Measurements from ENCODE around the gene PIGM.

Gene PIGM

DNA sequence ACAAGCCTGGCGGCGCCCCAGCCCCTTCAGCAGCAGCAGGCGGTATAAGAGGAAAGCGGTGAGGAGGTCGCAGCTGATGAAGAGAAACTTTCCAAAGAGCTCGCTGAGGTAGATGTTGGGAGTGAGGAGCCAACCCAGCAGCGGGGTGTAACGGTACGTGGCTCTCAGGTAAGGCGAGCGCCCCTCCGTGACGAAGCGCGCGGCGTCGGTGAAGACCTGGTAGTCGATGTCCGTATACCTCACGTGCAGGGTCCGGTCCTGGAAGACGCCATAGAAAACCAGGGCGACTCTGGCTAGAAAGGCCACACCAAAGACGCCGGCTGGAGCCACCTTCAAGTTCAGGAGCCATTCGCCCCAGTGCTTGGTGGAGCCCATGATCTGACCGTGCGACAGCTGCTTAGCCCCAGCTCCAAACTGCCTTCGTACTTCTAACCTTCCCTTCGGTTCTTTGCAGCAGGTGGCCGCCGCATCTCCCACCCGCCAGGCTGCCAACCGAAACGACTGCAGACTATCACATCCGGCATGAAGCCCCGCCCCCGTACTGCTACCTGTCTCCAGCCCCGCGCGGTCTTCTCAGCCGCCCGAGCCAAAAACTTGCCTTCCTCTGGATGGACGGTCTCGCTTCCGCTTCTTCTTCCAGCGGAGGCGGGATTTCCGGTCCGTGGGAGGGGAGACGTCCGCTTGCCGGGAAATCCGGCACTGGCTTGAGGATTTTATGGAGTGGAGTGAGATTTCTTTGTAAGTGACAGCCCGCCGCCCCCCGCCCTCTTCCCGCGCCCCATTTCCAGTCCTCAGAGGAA lies at the start of gene PIGM:
Gene PIGM, minus strand, starts transcription at position 626 of the 800 bp plus-strand sequence. Its CDS starts 251 bp downstream, at position 375.
- DNase-seq (ENCODE audit: low read depth) = peak; percentile 83

DNA sequence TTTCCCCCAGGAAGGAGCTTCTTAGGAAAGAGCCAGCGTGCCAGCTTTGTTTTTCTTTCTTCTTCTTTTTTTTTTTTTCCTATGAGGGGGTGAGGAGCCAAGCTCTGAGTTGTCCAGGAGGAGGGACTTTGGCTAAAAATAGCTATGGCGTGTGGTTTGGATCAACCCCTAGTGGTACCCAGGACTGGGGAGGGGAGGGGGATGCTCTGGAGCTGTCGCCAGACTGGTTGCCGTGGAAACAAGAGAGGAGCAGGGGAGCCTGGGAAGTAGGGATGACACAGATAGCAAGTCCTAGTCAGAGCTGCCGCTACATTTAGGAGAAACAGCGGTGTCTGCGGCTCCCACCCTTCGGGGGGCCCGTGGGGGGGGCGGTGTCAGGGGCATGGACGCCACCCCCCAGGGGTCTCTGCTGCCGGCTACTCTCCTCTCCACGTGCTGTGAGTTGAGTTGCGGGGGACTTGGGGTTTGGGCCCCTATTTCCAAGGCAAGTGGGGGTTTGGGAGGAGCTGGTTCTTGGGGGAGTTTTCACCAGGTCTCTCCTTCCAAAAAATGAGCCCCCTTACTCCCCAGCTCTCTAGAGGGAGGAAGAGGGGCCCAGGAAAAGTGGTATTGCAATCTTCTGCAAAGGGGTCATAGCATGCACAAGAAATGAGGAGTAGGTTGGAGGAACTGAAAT lies 49.6 kb upstream of the PIGM start, which contains the start of gene KCNJ9:
Gene KCNJ9, plus strand, starts transcription at position 278 of the 676 bp plus-strand sequence. CDS start 2,493 bp downstream, outside the sequence.
- DNase-seq (ENCODE audit: low read depth) = no peak

DNA sequence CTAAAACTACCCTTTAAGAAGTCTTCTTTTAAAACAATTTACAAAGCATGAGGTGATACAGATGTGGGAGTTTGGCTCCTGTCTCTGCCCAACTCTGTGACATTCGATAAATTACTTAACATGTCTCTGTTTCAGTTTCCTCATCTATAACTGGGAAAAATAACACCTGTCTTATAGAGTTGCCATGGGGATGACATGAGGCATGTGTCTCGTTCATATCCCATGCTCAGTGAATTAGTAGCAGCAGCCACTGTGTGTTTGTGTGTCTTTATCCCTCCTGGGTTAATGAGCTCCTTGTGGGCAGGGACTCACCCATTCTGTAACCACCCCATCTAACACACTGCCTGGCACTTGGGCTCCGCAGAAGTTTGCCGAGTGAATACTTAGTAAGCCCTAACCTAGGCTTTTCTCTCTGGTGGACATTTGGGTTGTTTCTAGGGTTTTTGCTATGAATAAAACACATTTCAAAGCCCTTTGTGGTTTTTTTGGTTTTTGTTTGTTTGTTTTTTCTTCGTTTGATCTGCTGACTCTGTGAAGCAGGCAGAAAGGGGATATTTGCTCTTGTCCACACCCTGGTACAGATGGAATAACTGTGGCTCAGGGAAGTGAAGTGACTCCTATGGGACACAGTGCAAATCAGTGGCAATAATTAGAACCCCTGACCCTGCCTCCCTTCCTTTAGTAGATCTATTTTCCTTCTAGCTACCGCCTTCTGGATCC lies 48.8 kb upstream of the PIGM start:
- no peak for DNase-seq (ENCODE audit: low read depth)

DNA sequence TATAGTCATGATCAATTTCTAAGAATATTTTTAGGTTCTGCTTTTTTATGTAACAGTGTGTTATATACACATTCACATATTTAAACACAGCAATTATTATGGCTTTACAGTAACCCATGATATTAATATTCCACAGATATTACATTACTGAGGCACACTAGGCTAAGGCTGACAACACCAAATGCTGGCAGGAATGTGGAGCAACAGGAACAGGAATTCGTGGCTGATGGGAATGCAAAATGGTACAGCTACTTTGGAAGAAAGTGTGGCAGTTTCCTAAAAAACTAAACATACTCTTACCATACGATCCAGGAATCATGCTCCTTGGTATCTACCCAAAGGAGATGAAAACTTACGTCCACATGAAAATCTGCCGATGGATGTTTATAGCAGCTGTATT lies 47.7 kb upstream of the PIGM start:
- no peak for DNase-seq (ENCODE audit: low read depth)

DNA sequence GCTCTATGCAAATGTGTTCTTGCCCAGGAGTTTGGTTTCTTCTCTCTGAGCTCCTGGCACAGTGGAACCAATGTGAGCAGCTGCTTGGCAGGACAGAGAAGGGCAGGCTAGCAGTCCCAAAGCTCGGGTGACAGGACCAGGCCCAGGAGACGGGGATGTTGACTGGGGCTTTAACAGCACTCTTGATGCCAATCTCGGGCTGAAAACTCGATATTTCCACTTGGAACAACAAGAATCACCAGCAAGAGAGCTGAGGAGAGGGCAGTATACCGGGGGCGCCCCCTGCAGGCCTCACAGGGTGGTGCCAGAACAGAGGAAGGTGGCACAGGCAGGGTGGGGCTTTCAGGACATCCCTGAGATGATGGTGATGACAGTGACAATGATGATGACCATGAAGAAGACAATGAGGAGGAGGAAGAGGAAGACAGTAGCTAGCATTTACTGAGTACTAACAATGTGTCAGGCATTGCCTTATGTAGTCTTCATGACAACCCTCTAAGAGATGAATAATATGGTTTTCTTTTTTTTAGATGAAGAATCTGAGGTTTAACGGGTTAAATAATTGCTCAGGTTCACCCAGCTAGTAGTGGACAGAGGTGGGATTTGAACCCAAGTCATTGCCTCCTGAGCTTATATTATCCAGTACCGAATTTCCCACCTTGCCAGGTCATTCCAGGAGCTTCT lies 46.9 kb upstream of the PIGM start:
- no peak for DNase-seq (ENCODE audit: low read depth)

DNA sequence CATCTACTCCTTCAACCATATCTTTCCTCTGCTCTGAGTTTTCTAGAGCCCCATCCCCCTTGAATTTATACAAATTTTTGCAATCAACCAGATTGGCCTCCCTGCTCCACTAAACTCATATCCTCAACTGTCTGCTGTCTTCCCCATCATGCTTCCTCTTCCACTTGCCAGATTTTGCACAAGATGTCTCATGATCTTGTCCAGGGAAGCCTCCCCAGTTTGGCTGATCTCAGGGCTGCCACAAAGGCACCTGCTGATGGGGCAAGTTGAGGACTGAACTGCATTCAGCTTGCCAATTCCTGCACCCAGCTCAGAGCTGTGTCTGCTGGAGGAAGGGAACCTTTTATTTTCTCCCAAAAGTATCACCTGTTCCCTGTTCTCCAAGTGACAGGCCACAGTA lies 45.7 kb upstream of the PIGM start:
- no peak for DNase-seq (ENCODE audit: low read depth)

DNA sequence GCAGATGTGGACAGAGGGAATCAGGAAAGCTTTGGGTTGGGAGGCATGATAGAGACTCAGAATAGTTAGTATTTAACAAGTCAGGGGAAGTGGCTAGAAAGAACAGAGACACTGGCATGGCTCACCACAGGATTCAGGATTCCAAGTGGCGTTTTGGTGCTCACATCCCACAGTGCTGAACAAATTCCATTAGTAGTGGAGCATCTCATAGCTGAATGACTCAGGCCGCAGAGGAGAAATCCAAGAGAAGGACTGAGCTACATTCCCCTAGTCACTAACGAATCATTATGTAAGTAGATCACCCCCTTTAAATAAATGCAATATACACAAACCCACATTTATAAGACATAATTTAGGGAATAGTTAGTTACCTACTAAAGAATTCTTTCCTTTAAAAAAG lies 44.5 kb upstream of the PIGM start:
- no peak for DNase-seq (ENCODE audit: low read depth)

DNA sequence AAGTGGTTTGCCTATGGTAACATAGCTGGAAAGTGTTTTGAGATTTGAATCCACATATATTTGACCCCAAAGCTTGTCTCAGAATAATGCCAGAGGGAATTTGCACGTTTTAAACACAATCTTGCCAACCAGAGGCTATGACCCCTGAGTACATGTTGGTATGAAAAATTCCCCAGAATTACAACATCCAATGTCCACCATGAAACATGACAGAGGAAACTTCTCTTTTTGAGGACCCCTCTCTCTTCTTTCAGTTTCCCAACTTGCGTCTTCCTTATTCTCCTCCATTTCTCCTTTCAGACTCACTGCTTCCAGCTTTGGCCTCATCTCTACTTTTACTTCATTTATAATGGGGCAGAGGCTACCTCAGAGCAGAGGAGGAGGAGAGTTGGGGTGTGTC lies 44.0 kb upstream of the PIGM start:
- DNase-seq (ENCODE audit: low read depth) = no peak

DNA sequence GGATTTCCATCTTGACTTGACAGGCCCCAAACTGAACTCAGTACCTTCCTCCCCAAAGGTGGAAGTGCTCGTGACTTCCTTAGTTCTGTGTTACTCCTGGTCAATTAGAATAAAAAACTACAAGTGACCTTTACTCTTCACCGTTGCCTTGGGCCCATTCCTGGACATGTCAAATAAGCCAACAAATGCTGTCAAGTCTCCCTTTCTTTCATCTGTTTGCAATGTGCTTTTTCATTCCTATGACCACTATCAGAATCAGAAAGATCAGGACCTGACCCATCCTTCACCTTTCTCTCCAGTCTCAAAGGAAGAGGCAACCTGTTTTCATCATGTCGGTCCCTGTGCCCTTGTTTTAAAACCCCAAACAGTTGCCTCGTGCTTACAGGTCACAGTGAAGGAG lies 43.1 kb upstream of the PIGM start:
- no peak for DNase-seq (ENCODE audit: low read depth)

DNA sequence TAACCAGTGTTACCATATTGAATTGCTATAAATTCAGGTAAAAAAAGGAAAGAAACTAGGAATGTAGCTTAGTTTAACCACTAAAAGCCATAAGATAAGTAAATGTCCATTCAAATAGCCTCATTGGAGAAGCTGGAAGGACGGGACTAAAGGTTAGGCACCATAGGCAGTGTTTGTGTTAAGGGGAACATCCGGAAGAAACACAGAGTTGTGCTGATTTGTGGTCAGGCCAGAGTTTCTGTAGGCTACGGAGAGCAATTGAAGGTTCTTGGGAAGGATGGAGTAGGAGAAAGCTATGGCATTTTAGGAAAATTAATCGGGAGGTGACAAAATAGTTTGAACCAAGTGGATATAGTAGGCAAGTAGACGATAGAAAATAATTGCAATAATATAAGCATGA lies 39.5 kb upstream of the PIGM start:
- no peak for DNase-seq (ENCODE audit: low read depth)

DNA sequence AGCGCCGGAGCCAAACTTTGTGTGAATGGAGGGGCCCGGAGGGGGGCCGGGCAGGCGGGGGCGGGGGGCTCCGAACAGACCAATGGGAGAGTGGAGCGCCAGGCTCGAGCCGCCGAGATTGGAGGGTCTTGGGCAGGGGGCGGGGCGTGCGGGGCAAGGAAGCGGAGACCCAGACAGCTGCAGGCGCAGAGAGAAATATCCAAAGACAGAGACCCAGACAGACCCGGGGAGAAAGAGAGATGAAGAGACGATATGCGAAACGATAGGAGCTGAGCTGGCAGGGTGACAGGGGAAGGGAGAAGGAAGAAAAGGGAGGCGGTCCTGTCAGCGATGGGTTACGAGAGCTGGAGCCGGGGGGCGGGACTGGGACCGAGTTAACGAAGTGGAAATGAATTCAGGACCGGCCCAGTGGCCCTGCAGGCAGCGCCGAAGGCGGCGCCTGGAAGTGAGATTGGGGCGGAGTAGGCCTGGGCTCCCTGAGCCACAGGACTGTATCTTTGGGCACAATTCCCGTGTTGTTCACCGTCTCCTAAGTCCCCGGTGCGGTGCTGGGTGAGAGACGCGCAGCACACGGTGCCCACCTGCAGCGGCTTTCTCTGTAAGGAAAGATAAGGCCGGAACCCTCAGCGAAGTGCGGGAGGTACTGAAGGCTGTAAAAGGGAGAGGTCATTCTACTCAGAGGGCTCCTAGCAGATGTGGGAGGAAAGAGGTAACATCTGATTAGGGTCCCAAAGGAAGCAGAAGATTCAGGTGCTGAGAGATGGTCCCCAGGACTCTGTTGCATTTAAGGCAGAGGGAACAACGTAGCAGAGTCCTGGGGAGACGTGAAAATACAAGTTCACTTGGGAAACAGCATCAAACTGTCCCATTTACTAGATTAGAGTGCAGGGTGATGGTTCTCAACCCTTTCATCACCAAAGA lies 38.7 kb upstream of the PIGM start:
- peak; percentile 37 for DNase-seq (ENCODE audit: low read depth)

DNA sequence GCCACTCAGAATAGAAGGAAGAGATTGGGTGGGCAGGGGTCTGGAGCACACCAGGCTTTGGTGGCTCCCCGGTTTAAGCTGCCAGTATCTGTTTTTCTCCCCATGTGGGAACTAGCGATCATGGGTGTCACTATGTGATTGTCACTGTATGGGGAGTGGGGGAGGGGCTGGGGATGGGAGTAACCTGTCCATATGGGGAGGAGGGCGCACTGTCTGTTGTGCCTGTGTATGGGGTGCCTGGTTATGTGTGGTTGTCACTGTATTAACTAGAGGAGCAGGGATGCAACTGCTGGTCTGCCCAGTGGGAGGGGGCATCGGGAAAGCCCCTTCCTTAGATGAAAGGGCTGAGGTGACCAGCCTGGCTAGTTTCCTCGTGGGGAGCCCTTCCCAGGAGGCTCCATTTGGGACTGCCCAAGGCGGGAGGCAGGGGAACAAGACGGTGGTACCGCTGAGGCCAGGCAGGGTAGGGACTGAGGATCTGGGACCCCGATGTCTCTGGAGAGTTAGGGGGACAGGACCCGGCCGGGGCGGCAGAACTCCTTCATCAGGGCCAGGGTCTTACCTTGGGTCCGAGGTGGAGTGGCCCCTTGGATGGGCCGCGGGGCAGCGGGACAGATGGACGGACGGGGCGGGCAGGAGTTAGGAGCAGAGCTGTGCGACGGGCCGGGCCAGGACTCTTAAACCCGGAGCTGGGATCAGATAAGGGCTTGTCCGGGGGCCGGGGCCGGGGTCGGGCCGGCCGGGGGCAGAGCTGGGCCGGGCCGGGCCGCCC lies 37.9 kb upstream of the PIGM start, which contains the start of gene KCNJ10:
Gene KCNJ10, minus strand, starts transcription at position 701 of the 772 bp plus-strand sequence. CDS start 27,628 bp downstream, outside the sequence.
- no peak for DNase-seq (ENCODE audit: low read depth)

DNA sequence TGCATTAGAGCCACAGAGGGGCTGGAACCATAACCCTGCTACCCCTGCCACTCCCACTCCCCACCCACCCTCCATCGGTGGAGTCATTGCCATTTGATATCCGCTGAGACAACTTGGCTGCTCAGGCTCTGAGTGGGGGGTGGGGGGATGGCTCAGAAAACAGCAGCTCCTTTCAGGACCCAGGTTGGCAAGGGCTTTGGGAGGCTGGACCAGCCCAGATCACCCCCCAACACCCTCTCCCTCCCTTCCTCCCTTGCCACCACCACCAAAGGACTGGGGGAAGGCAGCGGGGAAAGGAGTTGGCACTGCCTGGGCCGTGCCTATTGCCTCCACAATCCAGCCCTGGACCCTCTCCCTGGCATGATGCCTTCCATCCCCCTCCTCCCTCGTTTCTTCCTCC lies 36.4 kb upstream of the PIGM start:
- no peak for DNase-seq (ENCODE audit: low read depth)

DNA sequence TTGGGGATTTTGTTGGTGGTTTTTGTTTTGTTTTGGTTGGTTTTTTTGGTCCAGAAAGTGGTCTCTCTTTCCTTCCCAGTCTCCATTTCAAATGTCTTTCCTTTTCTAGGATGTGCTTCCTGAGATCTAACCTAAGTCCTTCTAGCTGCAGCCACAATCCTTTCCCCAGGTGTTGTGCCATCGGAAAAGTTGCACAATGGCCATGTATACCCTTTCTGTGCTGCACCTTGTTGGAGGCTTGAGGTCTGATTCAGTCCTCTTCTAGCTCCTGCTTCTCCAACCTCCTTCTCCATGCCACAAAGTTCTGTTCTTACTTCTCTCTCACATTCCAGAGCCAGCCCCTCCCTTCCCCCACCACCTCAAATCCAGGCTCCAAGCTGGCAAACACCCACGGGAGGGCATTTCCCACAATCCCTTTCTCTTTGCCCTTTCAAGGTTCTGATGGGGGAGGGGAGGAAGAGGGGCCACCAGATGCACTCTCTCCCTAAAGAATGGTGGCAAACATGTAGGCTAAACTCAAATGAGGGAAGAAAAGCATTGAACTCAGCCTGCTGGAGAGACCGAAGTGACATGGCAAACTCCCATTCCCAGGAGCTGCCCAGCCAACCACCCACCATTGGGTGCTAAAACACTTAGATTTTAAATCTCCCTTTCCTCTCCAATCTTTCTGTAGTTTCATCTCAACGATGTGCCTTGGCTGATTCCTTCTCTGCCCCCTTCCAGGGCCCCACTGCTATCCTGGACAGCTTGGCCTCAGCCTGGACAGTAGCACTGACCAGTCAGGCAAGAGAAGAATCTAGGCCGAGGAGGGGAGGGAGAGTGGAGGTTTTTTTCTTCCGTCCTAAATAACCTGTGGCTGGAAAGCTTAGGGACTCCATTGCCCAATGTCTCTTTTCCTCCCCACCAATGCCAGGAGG lies 35.3 kb upstream of the PIGM start:
- DNase-seq (ENCODE audit: low read depth) = no peak

DNA sequence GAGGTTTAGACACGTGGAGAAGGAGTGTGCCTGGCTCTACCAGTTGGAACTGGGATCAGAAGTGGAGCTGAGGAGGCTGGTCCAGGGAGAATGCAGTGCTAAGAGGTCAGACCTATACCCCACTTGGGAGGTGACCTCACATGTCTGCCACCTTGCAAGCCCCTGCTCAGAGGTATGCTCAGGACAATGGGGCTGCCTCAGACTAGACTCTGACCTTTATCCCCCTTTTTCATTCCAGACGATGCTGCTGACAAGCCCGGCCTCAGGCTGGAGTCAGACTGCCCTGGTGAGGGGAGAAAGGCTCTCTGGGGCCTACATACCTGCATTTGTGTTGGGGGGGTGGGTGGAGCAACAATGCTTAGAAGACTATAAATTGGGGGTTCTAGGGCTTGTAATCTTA lies 33.0 kb upstream of the PIGM start:
- no peak for DNase-seq (ENCODE audit: low read depth)

DNA sequence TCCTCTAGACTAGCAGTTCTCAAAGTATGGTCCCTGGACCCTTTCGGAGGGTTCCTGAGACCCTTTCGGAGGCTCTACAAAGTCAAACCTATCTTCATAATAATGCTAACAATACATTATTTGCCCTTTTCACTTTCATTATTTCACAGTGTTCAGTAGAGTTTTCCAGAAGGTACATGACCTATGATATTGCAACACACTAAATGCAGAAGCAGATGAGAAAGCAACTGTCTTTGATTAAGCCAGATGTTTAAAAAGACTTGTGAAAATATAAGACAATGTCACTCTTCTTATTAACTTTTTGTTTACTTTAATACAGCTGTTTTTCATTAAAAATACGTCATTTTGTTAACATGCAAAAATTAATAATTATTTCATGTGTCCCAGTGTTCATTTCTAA lies 32.4 kb upstream of the PIGM start:
- DNase-seq (ENCODE audit: low read depth) = no peak

DNA sequence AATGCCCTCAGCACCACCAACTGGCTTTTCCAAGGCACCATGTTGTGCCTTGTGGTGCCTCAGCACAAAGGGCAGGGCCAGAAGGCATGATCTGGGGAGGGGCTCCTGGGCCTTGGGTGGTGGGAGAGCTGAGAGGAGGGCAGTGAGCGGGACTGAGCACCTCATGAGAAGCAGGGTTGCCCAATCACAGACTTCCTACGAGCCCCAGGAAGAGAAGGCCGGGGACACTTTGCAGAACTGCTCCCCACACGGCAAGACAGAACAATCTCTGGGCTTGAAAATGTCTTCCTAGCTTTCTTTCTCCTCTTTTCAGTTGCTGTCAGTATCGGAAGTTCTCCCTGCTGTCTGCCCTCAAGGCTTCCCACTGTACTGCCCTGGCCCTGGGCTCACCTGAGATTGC lies 31.4 kb upstream of the PIGM start:
- DNase-seq (ENCODE audit: low read depth) = no peak

DNA sequence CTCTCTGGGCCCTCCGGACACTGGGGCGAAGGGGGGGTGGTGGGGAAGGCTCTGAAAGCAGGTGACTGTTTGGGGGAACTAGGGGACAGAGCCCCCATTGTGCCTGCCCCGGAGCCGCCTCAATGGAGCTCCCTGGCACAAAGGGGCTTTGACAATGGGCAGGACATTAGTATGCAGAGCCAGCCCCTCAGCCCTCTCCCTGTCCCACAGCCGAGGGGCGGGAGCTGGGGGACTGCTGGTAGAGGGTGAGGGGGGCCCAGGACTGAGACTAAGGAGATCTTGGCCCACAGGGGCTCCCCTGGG lies 30.4 kb upstream of the PIGM start:
- no peak for DNase-seq (ENCODE audit: low read depth)
